Sigmoid colon (tissue), 4 donors: Measurements from ENCODE around the gene CDY1.
"Not testable (repeated sequence)": the region's sequence is repeated elsewhere in the genome, so short reads cannot be mapped to it uniquely, and the experiment has no call there.

Experiments used
- EP300 ChIP-seq, 4 donors: sonication (generic); formaldehyde crosslinking; IDR thresholded peaks; one replicate each; pipeline ENCODE4 v1.6.1; 2017; ENCODE audit warnings: antibody characterized with exemption in 4 of 4
- POLR2A ChIP-seq, 2 donors: fragments of 450-650 bp; IDR thresholded peaks; one replicate each; pipeline ENCODE4 v1.6.1; 2016; ENCODE audit warnings: antibody characterized with exemption in 2 of 2, mild to moderate bottlenecking in 2 of 2, moderate library complexity in 2 of 2
- POLR2AphosphoS5 ChIP-seq, 4 donors: sonication (generic); formaldehyde crosslinking; IDR thresholded peaks; one replicate each; pipeline ENCODE4 v1.6.1; 2017; ENCODE audit warnings: antibody characterized with exemption in 4 of 4
- TF ChIP-seq, protein P1 (sequence below), 4 experiments: fragments of 450-650 bp in 3 of 4; fragments of 200-600 bp in 1 of 4; IDR thresholded peaks; one replicate each; pipeline ENCODE4 v1.5.1; 2016 to 2019; ENCODE audit warnings: antibody characterized with exemption in 4 of 4, mild to moderate bottlenecking in 3 of 4, moderate library complexity in 2 of 4

DNA sequence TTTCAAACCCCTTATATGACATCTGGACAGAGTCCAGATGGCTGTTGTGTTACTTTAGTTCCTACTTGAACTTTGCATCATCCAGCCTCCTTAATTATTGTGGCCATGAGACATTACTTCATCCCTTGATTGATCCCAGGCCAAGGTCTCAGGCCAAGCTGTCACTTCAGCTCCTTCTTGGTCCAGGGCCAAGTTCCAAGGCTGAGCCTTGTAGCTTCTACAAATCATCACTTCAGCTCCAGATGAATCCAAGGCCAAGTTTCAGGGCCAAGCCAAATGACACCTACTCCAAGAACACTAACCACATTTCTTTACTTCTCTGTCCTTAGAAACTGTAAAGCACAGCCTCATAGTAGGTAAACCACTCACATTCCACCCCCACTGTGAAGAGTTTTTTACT lies 1.7 kb upstream of the CDY1 start:
- TF ChIP-seq, protein P1, sequence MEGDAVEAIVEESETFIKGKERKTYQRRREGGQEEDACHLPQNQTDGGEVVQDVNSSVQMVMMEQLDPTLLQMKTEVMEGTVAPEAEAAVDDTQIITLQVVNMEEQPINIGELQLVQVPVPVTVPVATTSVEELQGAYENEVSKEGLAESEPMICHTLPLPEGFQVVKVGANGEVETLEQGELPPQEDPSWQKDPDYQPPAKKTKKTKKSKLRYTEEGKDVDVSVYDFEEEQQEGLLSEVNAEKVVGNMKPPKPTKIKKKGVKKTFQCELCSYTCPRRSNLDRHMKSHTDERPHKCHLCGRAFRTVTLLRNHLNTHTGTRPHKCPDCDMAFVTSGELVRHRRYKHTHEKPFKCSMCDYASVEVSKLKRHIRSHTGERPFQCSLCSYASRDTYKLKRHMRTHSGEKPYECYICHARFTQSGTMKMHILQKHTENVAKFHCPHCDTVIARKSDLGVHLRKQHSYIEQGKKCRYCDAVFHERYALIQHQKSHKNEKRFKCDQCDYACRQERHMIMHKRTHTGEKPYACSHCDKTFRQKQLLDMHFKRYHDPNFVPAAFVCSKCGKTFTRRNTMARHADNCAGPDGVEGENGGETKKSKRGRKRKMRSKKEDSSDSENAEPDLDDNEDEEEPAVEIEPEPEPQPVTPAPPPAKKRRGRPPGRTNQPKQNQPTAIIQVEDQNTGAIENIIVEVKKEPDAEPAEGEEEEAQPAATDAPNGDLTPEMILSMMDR (IDR thresholded peaks at IDR 0.05): not testable (repeated sequence)
- TF ChIP-seq POLR2A, POLR2AphosphoS5, EP300 (IDR thresholded peaks at IDR 0.05): not testable (repeated sequence)
